HepG2 (cell line): Measurements from ENCODE around the gene CTNNBL1. TPM values are rescaled to one million over a fixed set of nuclear protein-coding genes. Genes with fewer than 3 reads are reported as not detected.

Experiments used
- CCAR2 ChIP-seq: fragments of 200-400 bp; formaldehyde crosslinking; optimal IDR thresholded peaks from 2 replicates; pipeline ENCODE3; 2018; ENCODE audit warnings: low read depth, mild to moderate bottlenecking, low read length, moderate library complexity
- CHD2 ChIP-seq: IDR thresholded peaks from 2 replicates; pipeline ENCODE4 v1.6.1; 2011; ENCODE audit warnings: low read depth, low read length, improper control_type of control experiment
- GZF1 ChIP-seq: sonication (generic); formaldehyde crosslinking; IDR thresholded peaks from 2 replicates; pipeline ENCODE4 v1.5.1; 2020; ENCODE audit warnings: mild to moderate bottlenecking, missing genetic modification reagents
- HDAC2 ChIP-seq: sonication (generic); formaldehyde crosslinking; IDR thresholded peaks from 2 replicates; pipeline ENCODE4 v1.4.0; 2020; ENCODE audit warnings: missing genetic modification reagents
- KDM1A ChIP-seq: IDR thresholded peaks from 2 replicates; pipeline ENCODE4 v1.6.1; 2016; ENCODE audit warnings: missing compliant biosample characterization
- MAX ChIP-seq: IDR thresholded peaks from 2 replicates; pipeline ENCODE4 v1.6.1; 2012; ENCODE audit warnings: inconsistent platforms
- MIER2 ChIP-seq: IDR thresholded peaks from 2 replicates; pipeline ENCODE4 v1.6.1; 2016; ENCODE audit warnings: missing biosample characterization, missing genetic modification reagents
- NFKB2 ChIP-seq: sonication (generic); formaldehyde crosslinking; IDR thresholded peaks from 2 replicates; pipeline ENCODE4 v1.4.0; 2020; ENCODE audit warnings: missing genetic modification reagents, borderline replicate concordance
- NRL ChIP-seq: sonication (generic); formaldehyde crosslinking; IDR thresholded peaks from 2 replicates; pipeline ENCODE4 v1.5.0; 2020; ENCODE audit warnings: missing genetic modification reagents, mild to moderate bottlenecking, moderate library complexity, borderline replicate concordance
- PCBP1 ChIP-seq: fragments of 200-400 bp; formaldehyde crosslinking; IDR thresholded peaks from 2 replicates; pipeline ENCODE4 v1.6.1; 2017; ENCODE audit warnings: mild to moderate bottlenecking, low read depth, low read length, borderline replicate concordance
- PITX1 ChIP-seq: sonication (generic); formaldehyde crosslinking; IDR thresholded peaks from 2 replicates; pipeline ENCODE4 v1.5.1; 2020; ENCODE audit warnings: mild to moderate bottlenecking, missing genetic modification reagents
- TCF7L2 ChIP-seq: IDR thresholded peaks from 2 replicates; pipeline ENCODE4 v1.6.1; 2011; ENCODE audit warnings: mild to moderate bottlenecking, low read depth, low read length, moderate library complexity
- ZBTB20 ChIP-seq: sonication (generic); formaldehyde crosslinking; IDR thresholded peaks from 2 replicates; pipeline ENCODE4 v1.8.1; 2023; ENCODE audit warnings: missing genetic modification reagents, low read depth, mild to moderate bottlenecking, borderline replicate concordance
- ZBTB40 ChIP-seq, 2 experiments: fragments of 450-650 bp in 1 of 2; sonication (generic) in 1 of 2; formaldehyde crosslinking in 1 of 2; IDR thresholded peaks; 2 replicates each; pipeline versions ENCODE4 v1.6.1 to v1.8.0; 2016 to 2022; ENCODE audit warnings: antibody characterized with exemption in 1 of 2, mild to moderate bottlenecking in 1 of 2, missing genetic modification reagents in 1 of 2
- ZFP37 ChIP-seq: sonication (generic); formaldehyde crosslinking; IDR thresholded peaks from 2 replicates; pipeline ENCODE4 v1.4.0; 2020; ENCODE audit warnings: missing genetic modification reagents, borderline replicate concordance
- ZNF230 ChIP-seq: sonication (generic); formaldehyde crosslinking; IDR thresholded peaks from 2 replicates; pipeline ENCODE4 v1.4.0; 2020; ENCODE audit warnings: mild to moderate bottlenecking, missing genetic modification reagents
- ZNF33B ChIP-seq: sonication (generic); formaldehyde crosslinking; IDR thresholded peaks from 2 replicates; pipeline ENCODE4 v1.5.1; 2020; ENCODE audit warnings: mild to moderate bottlenecking, missing genetic modification reagents
- ZNF431 ChIP-seq: sonication (generic); formaldehyde crosslinking; IDR thresholded peaks from 2 replicates; pipeline ENCODE4 v1.9.0; 2022; ENCODE audit warnings: missing genetic modification reagents, low read depth, mild to moderate bottlenecking, borderline replicate concordance
- ZNF75D ChIP-seq: sonication (generic); formaldehyde crosslinking; IDR thresholded peaks from 2 replicates; pipeline ENCODE4 v1.8.1; 2023; ENCODE audit warnings: missing genetic modification reagents, mild to moderate bottlenecking, borderline replicate concordance
- polyA plus RNA-seq, 8 experiments: library from polyadenylated mRNA; depleted of rRNA in 3 of 8; stranded (reverse) in 7 of 8; unstranded in 1 of 8; fragments of >200 nt; fragmentation: Illumina TruSeq in 4 of 8; extraction: Trizol in 4 of 8; gene quantifications; 2 replicates each; pipeline versions ENCODE4 v1.2.1 to v1.2.3, GENCODE V29; 2011 to 2016; ENCODE audit warnings: low read depth in 4 of 8, missing spikeins in 1 of 8, mixed read lengths in 1 of 8; ENCODE audit not compliant: insufficient read depth in 1 of 8
- total RNA-seq, 5 experiments: library from RNA; depleted of rRNA; stranded (reverse); fragments of >200 nt; fragmentation: Illumina TruSeq; extraction: Trizol; gene quantifications; 2 replicates each; pipeline ENCODE4 v1.2.3, GENCODE V29; 2016; ENCODE audit warnings: low read depth in 1 of 5
- TF ChIP-seq, protein P1 (sequence below): sonication (generic); formaldehyde crosslinking; IDR thresholded peaks from 2 replicates; pipeline ENCODE4 v1.4.0; 2020; ENCODE audit warnings: missing genetic modification reagents

The CTNNBL1 gene
- total and polyA plus RNA-seq, 2 of the 13 experiments (the other 11 are each of a cell fraction or from before 2014, with no cell fraction given) = 49.3 to 94.6 TPM

DNA sequence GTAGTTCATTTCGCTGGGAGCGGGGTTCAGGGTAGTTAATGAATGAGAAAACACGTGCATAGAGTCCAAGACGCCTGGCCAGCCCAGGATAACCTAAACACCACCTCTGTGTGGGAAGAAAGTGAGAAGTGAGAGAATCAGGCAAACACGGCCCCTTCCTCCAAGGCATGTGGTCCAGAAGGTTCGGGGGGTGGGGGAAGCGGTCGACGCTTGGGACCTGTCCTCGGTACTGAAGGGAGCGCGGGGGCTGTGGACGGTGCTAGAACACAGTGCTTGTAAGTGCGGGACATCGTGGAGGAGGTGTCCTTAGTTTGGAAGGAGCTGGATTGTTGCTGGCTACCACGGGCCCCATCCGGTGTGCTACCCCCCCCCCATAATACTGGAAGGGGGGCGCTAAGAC is 207.4 kb downstream of the CTNNBL1 start (continued):
- TF ChIP-seq GZF1 (CRISPR knock-in tag) (0 out of 2 replicates have a peak, but pooled peaks have one; percentile 39), ZFP37 (0 out of 2 replicates have a peak, but pooled peaks have one; percentile 22), CHD2 (no peak), MAX (peak; percentile 51; the same call in 1 of the 2 replicates), HDAC2 (CRISPR knock-in tag) (no peak), ZBTB20 (CRISPR knock-in tag) (peak; percentile 39; the same call in 1 of the 2 replicates), NFKB2 (CRISPR knock-in tag) (peak; percentile 43), CCAR2 (no peak), KDM1A (no peak), MIER2 (CRISPR knock-in tag) (peak; percentile 89; the same call in 1 of the 2 replicates), ZNF230 (CRISPR knock-in tag) (0 out of 2 replicates have a peak, but pooled peaks have one; percentile 37), TCF7L2 (no peak), ZBTB40 (IDR thresholded peaks at IDR 0.05) (no peak), ZBTB40 (CRISPR knock-in tag; IDR thresholded peaks at IDR 0.05) (no peak), ZNF75D (CRISPR knock-in tag) (peak; percentile 32; the same call in 1 of the 2 replicates), PITX1 (CRISPR knock-in tag) (0 out of 2 replicates have a peak, but pooled peaks have one; percentile 36), PCBP1 (no peak), NRL (CRISPR knock-in tag) (0 out of 2 replicates have a peak, but pooled peaks have one; percentile 16), ZNF431 (peak; percentile 16; the same call in 1 of the 2 replicates), ZNF33B (CRISPR knock-in tag) (no peak)
- TF ChIP-seq, protein P1, sequence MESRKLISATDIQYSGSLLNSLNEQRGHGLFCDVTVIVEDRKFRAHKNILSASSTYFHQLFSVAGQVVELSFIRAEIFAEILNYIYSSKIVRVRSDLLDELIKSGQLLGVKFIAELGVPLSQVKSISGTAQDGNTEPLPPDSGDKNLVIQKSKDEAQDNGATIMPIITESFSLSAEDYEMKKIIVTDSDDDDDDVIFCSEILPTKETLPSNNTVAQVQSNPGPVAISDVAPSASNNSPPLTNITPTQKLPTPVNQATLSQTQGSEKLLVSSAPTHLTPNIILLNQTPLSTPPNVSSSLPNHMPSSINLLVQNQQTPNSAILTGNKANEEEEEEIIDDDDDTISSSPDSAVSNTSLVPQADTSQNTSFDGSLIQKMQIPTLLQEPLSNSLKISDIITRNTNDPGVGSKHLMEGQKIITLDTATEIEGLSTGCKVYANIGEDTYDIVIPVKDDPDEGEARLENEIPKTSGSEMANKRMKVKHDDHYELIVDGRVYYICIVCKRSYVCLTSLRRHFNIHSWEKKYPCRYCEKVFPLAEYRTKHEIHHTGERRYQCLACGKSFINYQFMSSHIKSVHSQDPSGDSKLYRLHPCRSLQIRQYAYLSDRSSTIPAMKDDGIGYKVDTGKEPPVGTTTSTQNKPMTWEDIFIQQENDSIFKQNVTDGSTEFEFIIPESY = no peak
